A549 (cell line): ENCODE data around the gene FAM20C. TPM values are rescaled to one million over a fixed set of nuclear protein-coding genes. Genes with fewer than 3 reads are reported as not detected.

ENCODE experiments used
- ATAC-seq, 2 experiments: fragments of 200-7000 bp in 1 of 2; fragments of >200 bp in 1 of 2; cut with Nextera tagmentation in 1 of 2; cut with Tn5 transposase in 1 of 2; 3 replicates each; pipeline versions ENCODE4 v1.8.0 to v1.9.1; 2018 to 2020; ENCODE audit warnings: mild to moderate bottlenecking in 1 of 2, moderate library complexity in 1 of 2
- CTCF ChIA-PET: fragments of 300-600 bp; sonication (Branson Sonifier 250); formaldehyde crosslinking; extraction: SDS; loops from one replicate; lab custom pipeline; 2021; ENCODE audit warnings: antibody characterized with exemption, inconsistent platforms; lab: Yijun Ruan, JAX
- POLR2A ChIA-PET: fragments of 350-600 bp; formaldehyde crosslinking; extraction: SDS; loops from one replicate; lab custom pipeline; 2021; ENCODE audit warnings: antibody characterized with exemption, inconsistent platforms; lab: Yijun Ruan, JAX
- DNase-seq, 2 experiments: peaks; one replicate each; pipeline versions ENCODE4 v3.0.0 to v3.0.0-alpha.2; 2011 to 2016; ENCODE audit warnings: low read depth in 1 of 2, low spot score in 1 of 2
- FAIRE-seq: peaks from 2 replicates; lab custom pipeline; 2011; peaks lifted over from hg19 to GRCh38; lab: Jason Lieb, UNC
- H3K27ac ChIP-seq, 2 experiments: fragments of >200 bp; sonication (Bioruptor Twin); formaldehyde crosslinking; 3 replicates each; pipeline ENCODE4 v1.5.1; 2016 to 2017
- H3K4me1 ChIP-seq: fragments of >200 bp; sonication (Bioruptor Twin); formaldehyde crosslinking; 3 replicates; pipeline ENCODE4 v1.6.1; 2016
- H3K4me2 ChIP-seq: fragments of >200 bp; sonication (Bioruptor Twin); formaldehyde crosslinking; 3 replicates; pipeline ENCODE4 v1.6.1; 2016
- H3K4me3 ChIP-seq: fragments of >200 bp; sonication (Bioruptor Twin); formaldehyde crosslinking; 3 replicates; pipeline ENCODE4 v1.5.1; 2016
- H3K9me3 ChIP-seq: fragments of >200 bp; sonication (Bioruptor Twin); formaldehyde crosslinking; 3 replicates; pipeline ENCODE4 v1.6.1; 2016
- EHF ChIP-seq: fragments of 250-450 bp; sonication (Bioruptor Pico); IDR thresholded peaks from 2 replicates; pipeline ENCODE4 v1.5.0; 2020; ENCODE audit warnings: mild to moderate bottlenecking
- EHMT2 ChIP-seq: fragments of 200-600 bp; sonication (generic); IDR thresholded peaks from 2 replicates; pipeline ENCODE4 v1.6.1; 2016; ENCODE audit warnings: antibody characterized with exemption, low read depth, mild to moderate bottlenecking, moderate library complexity
- HDAC2 ChIP-seq: fragments of 200-600 bp; sonication (generic); IDR thresholded peaks from 2 replicates; pipeline ENCODE4 v1.6.1; 2016
- HEYL ChIP-seq: fragments of 250-450 bp; sonication (Bioruptor Pico); IDR thresholded peaks from 2 replicates; pipeline ENCODE4 v1.8.0; 2021; ENCODE audit warnings: mild to moderate bottlenecking, moderate library complexity
- HOXA7 ChIP-seq: fragments of 250-450 bp; sonication (Bioruptor Pico); IDR thresholded peaks from 2 replicates; pipeline ENCODE4 v1.5.0; 2020; ENCODE audit warnings: mild to moderate bottlenecking, moderate library complexity
- JUN ChIP-seq, 2 experiments: fragments of >200 bp; sonication (Bioruptor Twin); formaldehyde crosslinking; IDR thresholded peaks; 2 replicates in 1 of 2; 3 replicates in 1 of 2; pipeline ENCODE4 v1.6.1; 2016 to 2017
- JUNB ChIP-seq: fragments of >200 bp; sonication (Bioruptor Twin); formaldehyde crosslinking; IDR thresholded peaks from 2 replicates; pipeline ENCODE4 v1.6.1; 2016
- MAFK ChIP-seq: fragments of 450-650 bp; IDR thresholded peaks from 2 replicates; pipeline ENCODE4 v1.6.1; 2014; ENCODE audit not compliant: partially characterized antibody
- MAZ ChIP-seq: fragments of 150-350 bp; IDR thresholded peaks from 2 replicates; pipeline ENCODE4 v1.6.1; 2014; ENCODE audit warnings: antibody characterized with exemption, low read depth, low read length, borderline replicate concordance
- NFE2L2 ChIP-seq: fragments of 150-350 bp; conservative IDR thresholded peaks from 2 replicates; pipeline ENCODE4 v1.6.1; 2014; ENCODE audit warnings: low read length
- NPAS2 ChIP-seq: fragments of 250-450 bp; sonication (Bioruptor Pico); IDR thresholded peaks from 2 replicates; pipeline ENCODE4 v1.8.0; 2022; ENCODE audit warnings: mild to moderate bottlenecking, moderate library complexity, borderline replicate concordance
- NR3C1 ChIP-seq: fragments of >200 bp; sonication (Bioruptor Twin); formaldehyde crosslinking; IDR thresholded peaks from 3 replicates; pipeline ENCODE4 v1.6.1; 2017
- PHF8 ChIP-seq: fragments of 200-600 bp; sonication (generic); IDR thresholded peaks from 2 replicates; pipeline ENCODE4 v1.6.1; 2016; ENCODE audit warnings: low read depth, mild to moderate bottlenecking, antibody characterized with exemption, moderate library complexity, borderline replicate concordance
- POLR2A ChIP-seq: IDR thresholded peaks from 2 replicates; pipeline ENCODE4 v1.6.1; 2012; ENCODE audit warnings: mild to moderate bottlenecking, low read length
- RAD21 ChIP-seq, 2 experiments: fragments of >200 bp in 1 of 2; sonication (Bioruptor Twin) in 1 of 2; formaldehyde crosslinking in 1 of 2; IDR thresholded peaks in 1 of 2; conservative IDR thresholded peaks in 1 of 2; 2 replicates in 1 of 2; 3 replicates in 1 of 2; pipeline ENCODE4 v1.6.1; 2012 to 2018; ENCODE audit warnings: inconsistent platforms in 1 of 2
- RARB ChIP-seq: fragments of 250-450 bp; sonication (Bioruptor Pico); IDR thresholded peaks from 2 replicates; pipeline ENCODE4 v1.8.0; 2021; ENCODE audit warnings: mild to moderate bottlenecking, moderate library complexity
- RFX5 ChIP-seq: fragments of 450-650 bp; IDR thresholded peaks from 2 replicates; pipeline ENCODE4 v1.7.1; 2014; ENCODE audit warnings: antibody characterized with exemption, mild to moderate bottlenecking, moderate library complexity
- SREBF2 ChIP-seq: fragments of 450-650 bp; IDR thresholded peaks from 2 replicates; pipeline ENCODE4 v1.6.1; 2014; ENCODE audit warnings: mild to moderate bottlenecking, moderate library complexity
- ZFP36 ChIP-seq: fragments of 450-650 bp; IDR thresholded peaks from 2 replicates; pipeline ENCODE4 v1.6.1; 2014; ENCODE audit warnings: borderline replicate concordance; ENCODE audit not compliant: partially characterized antibody
- WGBS: methylation state at CpG from one replicate; pipeline ENCODE4 v1.1.6; 2017; ENCODE audit errors: missing lambda C conversion rate; 5-methylcytosine and 5-hydroxymethylcytosine counted together
- polyA plus RNA-seq, 4 experiments: library from polyadenylated mRNA; depleted of rRNA in 3 of 4; stranded (reverse); fragments of >200 nt; fragmentation: RNase III in 1 of 4; extraction: RNeasy Plus Mini Kit Qiagen cat#74134 plus additional on column Dnase treatment in 1 of 4; gene quantifications; 2 replicates in 3 of 4; 3 replicates in 1 of 4; pipeline ENCODE4 v1.2.3, GENCODE V29; 2011 to 2017
- TF ChIP-seq, protein P1 (sequence below): fragments of >200 bp; sonication (Bioruptor Twin); formaldehyde crosslinking; IDR thresholded peaks from 3 replicates; pipeline ENCODE4 v1.5.1; 2016
- TF ChIP-seq, protein P2 (sequence below): fragments of 150-350 bp; IDR thresholded peaks from 2 replicates; pipeline ENCODE4 v1.6.1; 2014; ENCODE audit warnings: low read depth, mild to moderate bottlenecking, low read length
- TF ChIP-seq, protein P3 (sequence below): IDR thresholded peaks from 2 replicates; pipeline ENCODE4 v1.6.1; 2012
- TF ChIP-seq, protein P4 (sequence below): IDR thresholded peaks from 2 replicates; pipeline ENCODE4 v1.6.1; 2012; ENCODE audit warnings: low read depth, borderline replicate concordance
- TF ChIP-seq, protein P5 (sequence below): fragments of 450-650 bp; IDR thresholded peaks from 2 replicates; pipeline ENCODE4 v1.6.1; 2014; ENCODE audit warnings: antibody characterized with exemption
- TF ChIP-seq, protein P6 (sequence below): fragments of >200 bp; sonication (Bioruptor Twin); formaldehyde crosslinking; IDR thresholded peaks from 3 replicates; pipeline ENCODE4 v1.6.1; 2016

FAM20C gene
- polyA plus RNA-seq, 2 of the 4 experiments (the other 2 are of a cell fraction) = 5.6 to 20.3 TPM

DNA sequence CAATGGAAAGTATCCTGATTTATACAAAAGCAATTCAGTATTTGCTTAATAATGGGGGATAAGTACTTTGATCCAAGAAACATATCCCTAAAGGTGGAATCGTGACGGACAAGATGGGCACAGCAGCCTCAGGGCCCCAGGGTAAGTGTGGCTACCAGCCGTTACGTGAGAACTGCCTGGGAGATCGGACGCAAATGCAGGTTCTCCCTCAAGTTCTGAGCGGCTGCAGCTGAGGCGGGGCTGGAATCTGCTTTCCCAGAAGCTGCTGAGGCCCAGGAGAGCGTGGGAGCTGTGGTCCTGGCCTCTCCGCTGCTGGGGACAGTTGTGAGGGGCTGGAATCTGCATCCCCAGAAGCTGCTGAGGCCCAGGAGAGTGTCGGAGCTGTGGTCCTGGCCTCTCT lies 111.1 kb downstream of the FAM20C start (continued):
- no peak for TF ChIP-seq MAZ
- no peak for TF ChIP-seq RARB (CRISPR knock-in tag)
- no peak for TF ChIP-seq NPAS2 (CRISPR knock-in tag)

DNA sequence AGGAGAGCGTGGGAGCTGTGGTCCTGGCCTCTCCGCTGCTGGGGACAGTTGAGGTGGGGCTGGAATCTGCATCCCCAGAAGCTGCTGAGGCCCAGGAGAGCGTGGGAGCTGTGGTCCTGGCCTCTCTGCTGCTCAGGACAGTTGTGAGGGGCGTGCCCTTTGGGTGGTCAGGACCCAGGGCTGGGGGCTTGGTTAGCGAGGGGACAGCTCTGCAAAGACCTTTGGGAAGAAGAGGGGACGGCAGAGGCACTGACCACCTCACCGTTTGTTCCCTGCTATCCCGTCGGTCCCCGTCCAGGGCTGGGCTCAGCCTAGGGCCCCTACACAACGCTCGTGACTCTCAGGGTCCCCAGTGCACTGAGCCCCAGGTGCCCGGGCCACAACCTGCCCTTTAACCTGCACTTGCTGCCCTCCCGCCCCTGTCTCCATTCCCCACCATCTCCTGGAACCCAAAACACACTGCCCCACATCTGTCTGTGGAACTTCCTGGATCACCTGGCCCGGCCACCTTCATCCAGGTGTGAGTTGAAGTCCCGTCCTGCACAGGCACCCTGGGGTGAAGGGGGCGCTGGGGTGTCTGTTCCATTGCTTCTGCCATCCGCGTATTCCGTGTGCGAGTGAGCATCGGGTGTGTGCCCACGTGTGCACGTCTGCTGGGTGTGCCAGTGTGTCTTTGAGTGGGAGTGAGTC lies 111.7 kb downstream of the FAM20C start:
- Histone ChIP-seq H3K4me1 (no peaks in the 10 kb centered on the region), H3K9me3 (peaks cover 13% of the 10 kb centered on the region), H3K4me2 (no peak overlapping the region), H3K27ac (no peak overlapping the region), H3K4me3 (no peak overlapping the region)
- POLR2A ChIA-PET = no interaction called here
- WGBS = 57% methylated on average over 23 of the region's 24 CpGs
- DNase-seq (no peak), FAIRE-seq (no peak), ATAC-seq (no peak)
- TF ChIP-seq, protein P1, sequence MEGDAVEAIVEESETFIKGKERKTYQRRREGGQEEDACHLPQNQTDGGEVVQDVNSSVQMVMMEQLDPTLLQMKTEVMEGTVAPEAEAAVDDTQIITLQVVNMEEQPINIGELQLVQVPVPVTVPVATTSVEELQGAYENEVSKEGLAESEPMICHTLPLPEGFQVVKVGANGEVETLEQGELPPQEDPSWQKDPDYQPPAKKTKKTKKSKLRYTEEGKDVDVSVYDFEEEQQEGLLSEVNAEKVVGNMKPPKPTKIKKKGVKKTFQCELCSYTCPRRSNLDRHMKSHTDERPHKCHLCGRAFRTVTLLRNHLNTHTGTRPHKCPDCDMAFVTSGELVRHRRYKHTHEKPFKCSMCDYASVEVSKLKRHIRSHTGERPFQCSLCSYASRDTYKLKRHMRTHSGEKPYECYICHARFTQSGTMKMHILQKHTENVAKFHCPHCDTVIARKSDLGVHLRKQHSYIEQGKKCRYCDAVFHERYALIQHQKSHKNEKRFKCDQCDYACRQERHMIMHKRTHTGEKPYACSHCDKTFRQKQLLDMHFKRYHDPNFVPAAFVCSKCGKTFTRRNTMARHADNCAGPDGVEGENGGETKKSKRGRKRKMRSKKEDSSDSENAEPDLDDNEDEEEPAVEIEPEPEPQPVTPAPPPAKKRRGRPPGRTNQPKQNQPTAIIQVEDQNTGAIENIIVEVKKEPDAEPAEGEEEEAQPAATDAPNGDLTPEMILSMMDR = no peak
- TF ChIP-seq HOXA7 (CRISPR knock-in tag) = no peak
- TF ChIP-seq, protein P2, sequence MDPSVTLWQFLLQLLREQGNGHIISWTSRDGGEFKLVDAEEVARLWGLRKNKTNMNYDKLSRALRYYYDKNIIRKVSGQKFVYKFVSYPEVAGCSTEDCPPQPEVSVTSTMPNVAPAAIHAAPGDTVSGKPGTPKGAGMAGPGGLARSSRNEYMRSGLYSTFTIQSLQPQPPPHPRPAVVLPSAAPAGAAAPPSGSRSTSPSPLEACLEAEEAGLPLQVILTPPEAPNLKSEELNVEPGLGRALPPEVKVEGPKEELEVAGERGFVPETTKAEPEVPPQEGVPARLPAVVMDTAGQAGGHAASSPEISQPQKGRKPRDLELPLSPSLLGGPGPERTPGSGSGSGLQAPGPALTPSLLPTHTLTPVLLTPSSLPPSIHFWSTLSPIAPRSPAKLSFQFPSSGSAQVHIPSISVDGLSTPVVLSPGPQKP = no peak
- no peak for TF ChIP-seq HDAC2
- no peak for TF ChIP-seq SREBF2
- TF ChIP-seq, protein P3, sequence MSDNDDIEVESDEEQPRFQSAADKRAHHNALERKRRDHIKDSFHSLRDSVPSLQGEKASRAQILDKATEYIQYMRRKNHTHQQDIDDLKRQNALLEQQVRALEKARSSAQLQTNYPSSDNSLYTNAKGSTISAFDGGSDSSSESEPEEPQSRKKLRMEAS = no peak
- no peak for TF ChIP-seq RAD21 (conservative IDR thresholded peaks at IDR 0.05 in 1 of 2, IDR thresholded peaks at IDR 0.05 in 1 of 2)
- no peak for TF ChIP-seq NFE2L2
- TF ChIP-seq, protein P4, sequence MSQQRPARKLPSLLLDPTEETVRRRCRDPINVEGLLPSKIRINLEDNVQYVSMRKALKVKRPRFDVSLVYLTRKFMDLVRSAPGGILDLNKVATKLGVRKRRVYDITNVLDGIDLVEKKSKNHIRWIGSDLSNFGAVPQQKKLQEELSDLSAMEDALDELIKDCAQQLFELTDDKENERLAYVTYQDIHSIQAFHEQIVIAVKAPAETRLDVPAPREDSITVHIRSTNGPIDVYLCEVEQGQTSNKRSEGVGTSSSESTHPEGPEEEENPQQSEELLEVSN = no peak
- no peak for TF ChIP-seq MAZ
- no peak for TF ChIP-seq EHMT2
- no peak for TF ChIP-seq JUNB
- TF ChIP-seq, protein P5, sequence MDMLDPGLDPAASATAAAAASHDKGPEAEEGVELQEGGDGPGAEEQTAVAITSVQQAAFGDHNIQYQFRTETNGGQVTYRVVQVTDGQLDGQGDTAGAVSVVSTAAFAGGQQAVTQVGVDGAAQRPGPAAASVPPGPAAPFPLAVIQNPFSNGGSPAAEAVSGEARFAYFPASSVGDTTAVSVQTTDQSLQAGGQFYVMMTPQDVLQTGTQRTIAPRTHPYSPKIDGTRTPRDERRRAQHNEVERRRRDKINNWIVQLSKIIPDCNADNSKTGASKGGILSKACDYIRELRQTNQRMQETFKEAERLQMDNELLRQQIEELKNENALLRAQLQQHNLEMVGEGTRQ = no peak
- TF ChIP-seq NR3C1 = no peak
- CTCF ChIA-PET = interaction anchor here (0.6 kb wide), 1 partner anchor 9 kb away, joined by 3 read pairs; no protein-coding TSS in a partner anchor

DNA sequence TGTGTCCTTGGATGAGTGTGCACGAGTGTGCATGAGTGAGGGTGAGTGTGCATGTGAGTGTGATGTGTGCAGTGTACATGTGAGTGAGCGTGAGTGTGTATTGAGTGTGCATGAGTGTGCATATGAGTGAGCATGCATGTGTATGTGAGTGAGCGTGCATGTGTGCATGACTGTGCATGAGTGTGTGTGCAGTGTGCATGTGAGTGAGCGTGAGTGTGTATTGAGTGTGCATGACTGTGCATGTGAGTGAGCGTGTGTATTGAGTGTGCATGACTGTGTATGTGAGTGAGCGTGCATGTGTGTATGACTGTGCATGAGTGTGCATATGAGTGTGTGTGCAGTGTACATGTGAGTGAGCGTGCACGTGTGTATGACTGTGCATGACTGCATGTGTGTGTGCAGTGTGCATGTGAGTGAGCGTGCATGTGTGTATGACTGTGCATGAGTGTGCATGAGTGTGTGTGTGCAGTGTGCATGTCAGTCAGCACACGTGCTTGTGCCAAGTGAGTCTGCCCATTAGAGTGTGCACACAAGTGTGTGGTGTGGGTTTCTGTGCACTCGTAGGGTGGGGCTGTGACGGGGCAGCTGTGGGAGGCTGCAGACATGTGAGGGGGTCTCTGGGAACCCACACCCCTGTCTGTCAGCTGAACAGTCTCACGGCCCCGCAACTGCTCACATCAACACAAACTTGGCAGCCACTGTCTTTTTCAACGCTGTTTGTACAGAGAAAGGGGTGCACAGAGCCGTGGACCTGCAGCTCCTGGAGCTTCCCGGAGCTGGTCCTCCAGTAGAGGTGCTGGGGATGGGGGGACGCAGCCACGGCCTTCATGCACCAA lies 112.4 kb downstream of the FAM20C start:
- ChIA-PET CTCF (interaction anchor here (0.6 to 1.2 kb wide), 2 partner anchors 16 to 332 kb away, joined by 3 to 4 read pairs; no protein-coding TSS in a partner anchor), POLR2A (no interaction called here)
- no peak overlapping the region for H3K4me3 ChIP-seq
- H3K9me3 ChIP-seq = peaks cover 16% of the 10 kb centered on the region
- H3K4me2 ChIP-seq = no peak overlapping the region
- H3K27ac ChIP-seq = no peak overlapping the region
- H3K4me1 ChIP-seq = no peaks in the 10 kb centered on the region
- TF ChIP-seq JUN (IDR thresholded peaks at IDR 0.05) (no peak), EHMT2 (no peak), EHF (CRISPR knock-in tag) (no peak), RFX5 (no peak), PHF8 (no peak), HEYL (CRISPR knock-in tag) (no peak), NFE2L2 (0 out of 2 replicates have a peak, but pooled peaks have one; percentile 38), ZFP36 (no peak), MAFK (no peak), POLR2A (0 out of 2 replicates have a peak, but pooled peaks have one; percentile 9), HDAC2 (no peak)
- TF ChIP-seq, protein P6, sequence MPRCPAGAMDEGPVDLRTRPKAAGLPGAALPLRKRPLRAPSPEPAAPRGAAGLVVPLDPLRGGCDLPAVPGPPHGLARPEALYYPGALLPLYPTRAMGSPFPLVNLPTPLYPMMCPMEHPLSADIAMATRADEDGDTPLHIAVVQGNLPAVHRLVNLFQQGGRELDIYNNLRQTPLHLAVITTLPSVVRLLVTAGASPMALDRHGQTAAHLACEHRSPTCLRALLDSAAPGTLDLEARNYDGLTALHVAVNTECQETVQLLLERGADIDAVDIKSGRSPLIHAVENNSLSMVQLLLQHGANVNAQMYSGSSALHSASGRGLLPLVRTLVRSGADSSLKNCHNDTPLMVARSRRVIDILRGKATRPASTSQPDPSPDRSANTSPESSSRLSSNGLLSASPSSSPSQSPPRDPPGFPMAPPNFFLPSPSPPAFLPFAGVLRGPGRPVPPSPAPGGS = no peak
- TF ChIP-seq, protein P3 = no peak
- FAIRE-seq = no peak
- WGBS = 42% methylated on average over 17 of the region's 19 CpGs
- ATAC-seq = no peak
- DNase-seq = no peak
